SK-N-SH (cell line): ENCODE results near the gene TRIM44.

Source experiments
- CTCF ChIP-seq: fragments of 200-600 bp; sonication (generic); IDR thresholded peaks from 2 replicates; pipeline ENCODE4 v1.6.1; 2017; ENCODE audit warnings: antibody characterized with exemption, mild to moderate bottlenecking, moderate library complexity
- EP300 ChIP-seq, 2 experiments: IDR thresholded peaks; 2 replicates each; pipeline versions ENCODE4 v1.4.0 to v1.6.1; 2012; ENCODE audit warnings: borderline replicate concordance in 1 of 2, low read depth in 1 of 2, low read length in 1 of 2
- FOXJ3 ChIP-seq: sonication (generic); formaldehyde crosslinking; IDR thresholded peaks from 2 replicates; pipeline ENCODE4 v1.5.1; 2020; ENCODE audit warnings: mild to moderate bottlenecking, missing genetic modification reagents
- IRF3 ChIP-seq: fragments of 150-350 bp; IDR thresholded peaks from 2 replicates; pipeline ENCODE4 v1.6.1; 2016; ENCODE audit warnings: mild to moderate bottlenecking, low read depth, low read length
- MAX ChIP-seq: IDR thresholded peaks from 2 replicates; pipeline ENCODE4 v1.4.0; 2012; ENCODE audit warnings: low read depth
- POLR2AphosphoS5 ChIP-seq: IDR thresholded peaks from 2 replicates; pipeline ENCODE4 v1.6.1; 2012; ENCODE audit warnings: low read depth, low read length
- REST ChIP-seq: IDR thresholded peaks from 2 replicates; pipeline ENCODE4 v1.6.1; 2012; ENCODE audit warnings: mild to moderate bottlenecking, low read depth, low read length, moderate library complexity
- YY1 ChIP-seq: IDR thresholded peaks from 2 replicates; pipeline ENCODE4 v1.4.0; 2012; ENCODE audit warnings: low read depth, mild to moderate bottlenecking

GRCh38 chr11:35717043-35717442 lies 54.5 kb downstream of the TRIM44 start:
- no peak for TF ChIP-seq IRF3
- TF ChIP-seq MAX, result no peak
- no peak for TF ChIP-seq REST
- TF ChIP-seq EP300 (IDR thresholded peaks at IDR 0.05; ENCODE audit: borderline replicate concordance in 1 of 2, low read depth in 1 of 2, low read length in 1 of 2), result no peak
- TF ChIP-seq POLR2AphosphoS5, result no peak
- no peak for TF ChIP-seq FOXJ3 (CRISPR knock-in tag)
- no peak for TF ChIP-seq YY1
- TF ChIP-seq CTCF, result peak; percentile 20; the same call in 1 of the 2 replicates
